ENCODE results near the gene SLC38A4.

The SLC38A4 gene

GRCh38 chr12:46778415-46778814 is 47.4 kb downstream of the SLC38A4 start:
- Histone ChIP-seq H3K9ac (ENCODE audit: low read length) (no peak overlapping the region), H3K27me3 (ENCODE audit: low read depth, low read length) (no peaks in the 10 kb centered on the region), H3K4me1 (ENCODE audit: low read length) (no peaks in the 10 kb centered on the region), H3K4me3 (ENCODE audit: low read length) (no peak overlapping the region), H4K20me1 (ENCODE audit: insufficient read depth, low read length) (no peaks in the 10 kb centered on the region), H3K36me3 (replicated peaks; ENCODE audit: low read depth, low read length) (no peaks in the 10 kb centered on the region), H2AFZ (ENCODE audit: low read depth, low read length) (no peak overlapping the region), H3K27ac (ENCODE audit: low read length) (no peak overlapping the region), H3K4me2 (ENCODE audit: low read length) (no peak overlapping the region), H3K9me3 (ENCODE audit: insufficient read depth, low read length) (no peaks in the 10 kb centered on the region), H3K79me2 (ENCODE audit: low read length) (no peaks in the 10 kb centered on the region)
- TF ChIP-seq CTCF (IDR thresholded peaks at IDR 0.05; ENCODE audit: low read depth, low read length) (no peak), EZH2phosphoT487 (IDR thresholded peaks at IDR 0.05; ENCODE audit: low read depth) (no peak)

- no peaks in the 10 kb centered on the region for H3K36me3 ChIP-seq (replicated peaks; ENCODE audit: low read depth, low read length)
- H3K27ac ChIP-seq (ENCODE audit: low read length) = no peak overlapping the region
- no peak overlapping the region for H3K4me2 ChIP-seq (ENCODE audit: low read length)
- no peaks in the 10 kb centered on the region for H4K20me1 ChIP-seq (ENCODE audit: insufficient read depth, low read length)
- H2AFZ ChIP-seq (ENCODE audit: low read depth, low read length) = no peak overlapping the region
- TF ChIP-seq CTCF (IDR thresholded peaks at IDR 0.05; ENCODE audit: low read depth, low read length) (no peak), EZH2phosphoT487 (IDR thresholded peaks at IDR 0.05; ENCODE audit: low read depth) (no peak)
- no peaks in the 10 kb centered on the region for H3K27me3 ChIP-seq (ENCODE audit: low read depth, low read length)
- H3K4me3 ChIP-seq (ENCODE audit: low read length) = no peak overlapping the region
- H3K9ac ChIP-seq (ENCODE audit: low read length) = no peak overlapping the region
- no peaks in the 10 kb centered on the region for H3K9me3 ChIP-seq (ENCODE audit: insufficient read depth, low read length)
- H3K79me2 ChIP-seq (ENCODE audit: low read length) = no peaks in the 10 kb centered on the region
- H3K4me1 ChIP-seq (ENCODE audit: low read length) = no peaks in the 10 kb centered on the region
Observed at GRCh38 chr12:46777587-46777986, 48.2 kb downstream of the SLC38A4 start.

- TF ChIP-seq EZH2phosphoT487 (IDR thresholded peaks at IDR 0.05; ENCODE audit: low read depth) (no peak), CTCF (IDR thresholded peaks at IDR 0.05; ENCODE audit: low read depth, low read length) (no peak)
- Histone ChIP-seq H3K4me3 (ENCODE audit: low read length) (no peak overlapping the region), H3K9ac (ENCODE audit: low read length) (no peak overlapping the region), H4K20me1 (ENCODE audit: insufficient read depth, low read length) (no peaks in the 10 kb centered on the region), H3K79me2 (ENCODE audit: low read length) (no peaks in the 10 kb centered on the region), H3K27me3 (ENCODE audit: low read depth, low read length) (no peaks in the 10 kb centered on the region), H3K27ac (ENCODE audit: low read length) (no peak overlapping the region), H3K36me3 (replicated peaks; ENCODE audit: low read depth, low read length) (no peaks in the 10 kb centered on the region), H2AFZ (ENCODE audit: low read depth, low read length) (no peak overlapping the region), H3K9me3 (ENCODE audit: insufficient read depth, low read length) (no peaks in the 10 kb centered on the region), H3K4me2 (ENCODE audit: low read length) (no peak overlapping the region), H3K4me1 (ENCODE audit: low read length) (peaks cover 11% of the 10 kb centered on the region)
Observed at GRCh38 chr12:46775796-46776195, 50.0 kb downstream of the SLC38A4 start.

GRCh38 chr12:46774322-46774633 is 51.5 kb downstream of the SLC38A4 start:
- Histone ChIP-seq H4K20me1 (ENCODE audit: insufficient read depth, low read length) (no peaks in the 10 kb centered on the region), H3K36me3 (replicated peaks; ENCODE audit: low read depth, low read length) (no peaks in the 10 kb centered on the region), H3K79me2 (ENCODE audit: low read length) (no peaks in the 10 kb centered on the region), H3K9ac (ENCODE audit: low read length) (no peak overlapping the region), H3K4me3 (ENCODE audit: low read length) (no peak overlapping the region), H3K9me3 (ENCODE audit: insufficient read depth, low read length) (no peaks in the 10 kb centered on the region), H3K4me2 (ENCODE audit: low read length) (no peak overlapping the region), H3K27ac (ENCODE audit: low read length) (no peak overlapping the region), H2AFZ (ENCODE audit: low read depth, low read length) (no peak overlapping the region), H3K27me3 (ENCODE audit: low read depth, low read length) (no peaks in the 10 kb centered on the region), H3K4me1 (ENCODE audit: low read length) (peaks cover 11% of the 10 kb centered on the region)
- TF ChIP-seq EZH2phosphoT487 (IDR thresholded peaks at IDR 0.05; ENCODE audit: low read depth) (no peak), CTCF (IDR thresholded peaks at IDR 0.05; ENCODE audit: low read depth, low read length) (no peak)
